ENCODE data around the gene PTEN. TPM values are rescaled to one million over a fixed set of nuclear protein-coding genes. Genes with fewer than 3 reads are reported as not detected.
A peak's percentile ranks its signal among the peaks of the same experiment; 100 is the strongest.

Gene PTEN
- total and polyA plus RNA-seq, 8 donors: 97.1 to 140 (median 121) TPM

- Histone ChIP-seq H3K4me3 (no peak overlapping the region), H3K4me1 (no peaks in the 10 kb centered on the region), H3K27ac (peak overlapping the region in 1 of 2 donors; percentile 42), H3K36me3 (peaks cover 0 to 51% of the 10 kb centered on the region in 2 donors), H3K9me3 (no peaks in the 10 kb centered on the region), H3K27me3 (no peaks in the 10 kb centered on the region)
- no peak for DNase-seq
- intact Hi-C loops (cut with DNase I): no loop called here
- peak; percentile 33 for ATAC-seq
- no peak for TF ChIP-seq CTCF (IDR thresholded peaks at IDR 0.05)
These were observed 96.8 kb downstream of the PTEN start for GRCh38 chr10:87960230-87960629.

- Histone ChIP-seq H3K27ac (peak overlapping the region in 1 of 2 donors; percentile 42), H3K36me3 (peaks cover 0 to 57% of the 10 kb centered on the region in 2 donors), H3K9me3 (no peaks in the 10 kb centered on the region), H3K27me3 (no peaks in the 10 kb centered on the region), H3K4me3 (no peak overlapping the region), H3K4me1 (no peaks in the 10 kb centered on the region)
- DNase-seq: no peak
- peak; percentile 89 for ATAC-seq
- no peak for TF ChIP-seq CTCF (IDR thresholded peaks at IDR 0.05)
- intact Hi-C loops (cut with DNase I): no loop called here
These were observed 97.9 kb downstream of the PTEN start for GRCh38 chr10:87961314-87961713.

GRCh38 chr10:87966459-87966858, 103.0 kb downstream of the PTEN start:
- Histone ChIP-seq H3K27me3 (no peaks in the 10 kb centered on the region), H3K4me3 (no peak overlapping the region), H3K4me1 (peaks cover 5 to 8% of the 10 kb centered on the region in 2 donors), H3K36me3 (peaks cover 0 to 36% of the 10 kb centered on the region in 2 donors), H3K27ac (no peak overlapping the region), H3K9me3 (no peaks in the 10 kb centered on the region)
- intact Hi-C loops (cut with DNase I): no loop called here
- TF ChIP-seq CTCF (IDR thresholded peaks at IDR 0.05): no peak
- DNase-seq (no peak), ATAC-seq (no peak)

- peak; percentile 27 for ATAC-seq
These were observed 110.2 kb downstream of the PTEN start for GRCh38 chr10:87973635-87974034.

GRCh38 chr10:87974130-87974529, 110.7 kb downstream of the PTEN start:
- Histone ChIP-seq H3K4me1 (peaks cover 0 to 5% of the 10 kb centered on the region in 2 donors), H3K36me3 (no peaks in the 10 kb centered on the region), H3K27me3 (no peaks in the 10 kb centered on the region), H3K9me3 (no peaks in the 10 kb centered on the region), H3K4me3 (no peak overlapping the region), H3K27ac (no peak overlapping the region)
- no peak for TF ChIP-seq CTCF (IDR thresholded peaks at IDR 0.05)
- intact Hi-C loops (cut with DNase I): no loop called here
- ATAC-seq: no peak
- no peak for DNase-seq

More at GRCh38 chr10:87973635-87974034, 110.2 kb downstream of the PTEN start:
- no peaks in the 10 kb centered on the region for H3K9me3 ChIP-seq
- H3K4me3 ChIP-seq: no peak overlapping the region
- intact Hi-C loops (cut with DNase I): no loop called here
- no peaks in the 10 kb centered on the region for H3K27me3 ChIP-seq
- no peaks in the 10 kb centered on the region for H3K36me3 ChIP-seq
- H3K27ac ChIP-seq: no peak overlapping the region
- no peak for DNase-seq
- no peak for TF ChIP-seq CTCF (IDR thresholded peaks at IDR 0.05)
- peaks cover 0 to 5% of the 10 kb centered on the region in 2 donors for H3K4me1 ChIP-seq
